Measurements from ENCODE around the gene PLXNA2. TPM values are rescaled to one million over a fixed set of nuclear protein-coding genes. Genes with fewer than 3 reads are reported as not detected.

PLXNA2 gene
- total RNA-seq, 1 donor from 2014 or later, result 0.44 TPM

GRCh38 chr1:208149776-208150514 is 94.2 kb downstream of the PLXNA2 start:
- intact Hi-C loops (cut with micrococcal nuclease), result no loop called here

GRCh38 chr1:208149213-208149612 is 95.0 kb downstream of the PLXNA2 start:
- intact Hi-C loops (cut with micrococcal nuclease), result no loop called here

DNA sequence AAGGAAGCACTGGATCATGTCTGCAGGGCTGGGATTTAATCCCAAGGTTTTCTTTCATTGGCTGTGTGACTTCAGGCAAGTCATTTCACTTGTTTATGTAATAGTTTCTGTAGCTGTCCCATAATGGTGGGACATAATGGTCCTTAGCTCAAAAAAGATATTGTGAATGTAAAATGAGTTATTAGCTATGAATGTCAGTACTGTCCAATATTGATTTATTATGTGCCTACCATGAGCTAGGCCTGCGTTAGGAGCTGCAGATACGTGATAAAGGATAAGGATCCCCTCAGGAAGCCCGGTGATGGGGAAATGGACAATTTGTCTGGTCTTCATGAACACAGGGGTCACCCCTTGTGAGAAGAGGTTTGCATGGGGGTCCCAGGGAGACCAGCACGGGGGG is 95.8 kb downstream of the PLXNA2 start:
- intact Hi-C loops (cut with micrococcal nuclease), result no loop called here

GRCh38 chr1:208146650-208147049 is 97.5 kb downstream of the PLXNA2 start:
- intact Hi-C loops (cut with micrococcal nuclease), result no loop called here

DNA sequence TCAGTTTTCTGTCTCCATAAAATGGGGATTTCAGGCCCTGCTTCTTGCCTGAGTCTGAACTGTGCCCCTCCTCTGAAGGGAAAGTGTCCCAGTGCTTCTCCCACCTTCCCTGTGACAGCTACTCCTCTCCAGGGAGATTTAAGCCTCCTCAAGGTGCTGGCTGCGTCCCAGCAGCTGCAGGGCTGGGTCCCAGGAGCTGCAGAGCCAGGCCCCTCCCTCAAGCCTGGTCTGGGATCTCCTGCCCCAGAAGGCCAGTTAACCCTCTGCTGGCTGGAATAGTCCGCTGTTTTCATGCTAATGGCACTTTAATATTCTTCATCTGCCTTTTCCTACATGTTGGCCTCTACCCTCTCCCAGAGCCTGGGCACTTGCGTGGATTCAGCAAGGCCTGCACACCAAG is 99.0 kb downstream of the PLXNA2 start:
- intact Hi-C loops (cut with micrococcal nuclease), result no loop called here

DNA sequence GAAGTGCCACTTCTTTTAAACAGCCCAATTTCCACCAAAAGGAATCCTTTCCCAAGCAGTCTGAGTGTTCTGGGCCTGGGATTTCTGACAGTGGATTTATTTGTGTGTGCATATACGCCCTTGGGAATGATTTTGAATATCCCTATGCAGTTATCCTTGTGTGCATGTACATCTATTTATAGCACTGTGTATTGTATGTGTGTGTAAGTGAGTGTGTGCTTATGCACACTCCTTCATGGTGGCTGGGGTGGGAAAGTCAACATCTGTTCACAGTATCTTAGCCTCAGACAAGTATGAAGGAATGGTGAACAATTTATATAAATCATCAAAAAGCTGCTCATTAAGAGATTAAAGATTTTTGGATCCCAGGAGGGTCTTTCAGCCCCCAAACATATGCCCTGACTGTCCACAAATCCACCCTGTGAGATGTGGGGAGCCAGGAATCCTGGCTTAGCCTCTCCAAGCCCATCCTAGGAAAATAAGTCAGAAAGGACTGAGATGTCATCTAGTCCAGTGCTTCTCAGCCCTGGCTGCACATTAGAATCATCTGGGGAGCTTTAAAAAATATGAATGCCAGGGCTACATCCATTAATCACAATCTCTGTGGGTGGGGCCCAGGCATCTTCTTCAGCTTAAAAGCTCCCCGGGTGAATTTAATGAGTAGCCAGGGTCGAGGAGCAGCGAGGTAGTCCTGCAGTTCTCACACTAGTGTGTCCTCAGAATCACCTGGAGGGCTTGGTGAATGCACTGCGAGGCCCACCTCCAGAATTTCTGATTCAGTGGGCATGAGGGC is 101.4 kb downstream of the PLXNA2 start:
- intact Hi-C loops (cut with micrococcal nuclease), result no loop called here

DNA sequence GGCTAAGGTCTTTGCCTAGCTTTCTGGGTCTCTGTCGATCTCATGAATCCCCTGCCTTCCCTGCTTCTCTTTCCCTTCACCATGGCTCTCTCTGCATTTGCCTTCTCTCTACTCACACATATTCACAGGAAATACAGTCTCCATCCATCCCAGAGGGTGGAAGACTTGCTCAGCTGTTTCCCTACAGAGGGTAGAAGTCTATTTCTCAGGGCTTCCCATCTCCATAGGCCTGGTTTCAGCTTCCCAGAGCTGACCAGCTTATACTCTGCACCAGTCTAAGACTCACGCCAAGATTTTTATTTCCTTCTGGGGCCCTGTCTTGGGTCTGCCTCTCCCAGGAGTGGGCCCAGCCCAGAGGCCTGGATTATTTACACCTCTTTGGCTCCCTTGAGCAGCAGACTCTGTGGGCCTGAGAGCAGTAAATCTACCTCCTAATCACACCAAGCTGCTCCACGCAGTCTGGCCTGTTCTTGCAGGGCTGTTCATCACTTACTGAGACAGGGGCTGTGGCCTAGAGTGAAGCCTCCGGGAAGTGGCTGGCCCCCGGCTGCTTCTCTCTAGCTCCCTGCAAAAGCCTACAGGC is 102.5 kb downstream of the PLXNA2 start:
- intact Hi-C loops (cut with micrococcal nuclease), result no loop called here

DNA sequence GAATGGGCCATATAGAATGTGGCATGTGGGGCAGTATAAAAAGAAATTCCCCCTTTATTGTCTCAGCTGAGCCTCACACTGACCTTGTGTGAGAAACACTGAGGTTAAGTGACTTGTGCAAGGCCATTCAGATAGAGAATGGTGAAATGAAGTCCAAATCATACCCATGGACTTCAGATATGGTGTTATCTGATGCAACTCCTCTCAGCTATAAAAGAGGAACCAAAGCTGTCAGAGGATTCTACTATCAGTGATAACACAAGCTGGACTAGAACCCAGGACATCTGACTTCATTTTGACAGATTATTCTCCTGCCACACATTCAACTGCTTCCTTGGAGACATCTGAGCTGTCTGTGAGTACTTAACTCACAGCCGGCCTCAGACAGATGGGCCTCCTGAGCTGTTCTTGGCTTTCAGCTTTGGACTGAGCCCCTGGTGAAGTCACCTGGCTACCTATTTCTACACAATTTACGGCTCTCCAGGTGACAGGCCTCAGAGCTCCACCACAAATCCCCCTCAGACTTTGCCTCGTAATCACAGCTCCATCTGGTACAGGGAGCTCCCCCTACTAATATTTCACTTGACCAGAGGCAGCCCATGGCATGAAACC is 104.6 kb downstream of the PLXNA2 start:
- intact Hi-C loops (cut with micrococcal nuclease), result no loop called here

DNA sequence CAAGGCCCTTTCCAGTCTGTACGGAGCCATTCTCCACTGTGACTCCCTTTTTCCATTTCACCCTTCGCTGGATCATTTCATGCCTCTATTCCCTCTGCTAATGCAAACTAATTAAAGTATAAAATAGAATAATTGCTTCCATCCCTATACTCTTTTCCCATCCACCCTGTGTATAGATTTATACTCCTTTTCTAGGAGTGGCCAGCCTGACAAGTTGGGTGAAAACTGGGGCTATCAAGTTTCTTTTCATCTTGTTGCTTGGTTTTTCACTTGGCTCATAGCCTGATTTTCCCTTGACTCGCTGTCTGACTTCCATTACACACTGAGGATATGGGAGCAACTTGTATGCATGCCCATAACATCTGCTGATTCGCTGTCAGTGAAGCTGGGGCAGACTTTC is 107.0 kb downstream of the PLXNA2 start:
- intact Hi-C loops (cut with micrococcal nuclease), result no loop called here

GRCh38 chr1:208136459-208137182 is 107.6 kb downstream of the PLXNA2 start:
- intact Hi-C loops (cut with micrococcal nuclease), result no loop called here

DNA sequence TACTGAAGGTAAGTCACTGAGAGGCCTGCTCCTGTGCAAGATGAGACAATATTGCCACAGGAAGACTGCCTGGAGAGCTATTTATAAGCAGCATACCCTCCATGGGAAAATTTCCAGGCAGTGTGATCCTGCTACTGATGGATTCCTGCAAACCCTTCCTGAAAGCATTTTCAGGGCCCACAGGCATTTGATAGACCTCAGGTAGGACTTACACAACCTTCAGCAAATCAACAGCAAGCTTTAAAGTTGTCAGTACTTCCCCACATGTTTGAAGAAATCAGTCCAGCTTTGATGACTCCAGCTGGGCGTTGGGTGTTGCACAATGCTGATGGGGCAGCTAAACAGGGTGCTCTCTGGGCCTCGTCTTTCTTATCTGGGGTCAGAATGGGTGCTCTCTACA is 108.8 kb downstream of the PLXNA2 start:
- intact Hi-C loops (cut with micrococcal nuclease), result no loop called here

DNA sequence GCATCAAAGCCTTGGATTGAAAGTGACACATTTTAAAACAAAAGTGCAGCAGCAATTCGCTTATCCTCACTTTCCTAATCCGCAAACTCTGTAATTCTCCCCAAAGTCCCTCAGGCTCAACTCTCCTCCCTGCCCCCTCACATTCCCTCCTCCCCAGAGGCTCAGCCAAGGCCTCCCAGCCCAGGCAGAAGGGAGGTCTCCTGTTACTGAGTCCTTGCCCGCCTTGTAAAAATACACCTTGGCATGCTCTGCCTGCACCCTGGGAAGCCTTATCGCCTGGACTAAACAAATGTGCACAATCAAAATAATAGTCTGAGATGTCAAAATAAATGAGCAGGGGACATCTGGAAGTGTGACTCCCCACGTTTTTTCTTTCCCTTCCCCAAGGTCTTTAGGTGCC is 109.7 kb downstream of the PLXNA2 start:
- intact Hi-C loops (cut with micrococcal nuclease), result no loop called here

DNA sequence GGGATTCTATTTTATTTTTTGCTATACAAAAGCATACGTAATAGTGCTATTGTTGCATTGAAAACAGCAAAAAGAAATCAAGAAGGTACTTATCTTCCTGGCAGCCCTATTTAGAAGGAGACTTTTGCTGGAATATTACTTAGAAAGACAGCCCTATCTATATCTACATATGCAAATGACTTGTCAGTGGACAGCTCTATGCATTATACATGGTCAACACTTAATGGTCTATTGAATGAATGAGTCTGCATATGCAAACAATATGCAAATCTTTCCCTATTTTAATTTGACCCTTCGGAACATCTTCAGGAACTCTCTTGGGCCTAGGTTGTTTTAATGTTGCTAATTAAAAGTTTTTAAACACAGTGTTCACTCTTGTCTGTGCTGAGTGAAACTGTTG is 110.8 kb downstream of the PLXNA2 start:
- intact Hi-C loops (cut with micrococcal nuclease), result no loop called here

GRCh38 chr1:208132287-208132882 is 111.8 kb downstream of the PLXNA2 start:
- intact Hi-C loops (cut with micrococcal nuclease), result loop anchor here (1.0 kb wide), 1 partner anchor 113 kb away; no protein-coding TSS in a partner anchor

GRCh38 chr1:208131621-208132286 is 112.4 kb downstream of the PLXNA2 start:
- intact Hi-C loops (cut with micrococcal nuclease), result loop anchor here (1.0 kb wide), 1 partner anchor 114 kb away; no protein-coding TSS in a partner anchor

GRCh38 chr1:208129487-208129886 is 114.7 kb downstream of the PLXNA2 start:
- intact Hi-C loops (cut with micrococcal nuclease), result no loop called here

- intact Hi-C loops (cut with micrococcal nuclease), result no loop called here
Measured at GRCh38 chr1:208129060-208129459, 115.1 kb downstream of the PLXNA2 start.

DNA sequence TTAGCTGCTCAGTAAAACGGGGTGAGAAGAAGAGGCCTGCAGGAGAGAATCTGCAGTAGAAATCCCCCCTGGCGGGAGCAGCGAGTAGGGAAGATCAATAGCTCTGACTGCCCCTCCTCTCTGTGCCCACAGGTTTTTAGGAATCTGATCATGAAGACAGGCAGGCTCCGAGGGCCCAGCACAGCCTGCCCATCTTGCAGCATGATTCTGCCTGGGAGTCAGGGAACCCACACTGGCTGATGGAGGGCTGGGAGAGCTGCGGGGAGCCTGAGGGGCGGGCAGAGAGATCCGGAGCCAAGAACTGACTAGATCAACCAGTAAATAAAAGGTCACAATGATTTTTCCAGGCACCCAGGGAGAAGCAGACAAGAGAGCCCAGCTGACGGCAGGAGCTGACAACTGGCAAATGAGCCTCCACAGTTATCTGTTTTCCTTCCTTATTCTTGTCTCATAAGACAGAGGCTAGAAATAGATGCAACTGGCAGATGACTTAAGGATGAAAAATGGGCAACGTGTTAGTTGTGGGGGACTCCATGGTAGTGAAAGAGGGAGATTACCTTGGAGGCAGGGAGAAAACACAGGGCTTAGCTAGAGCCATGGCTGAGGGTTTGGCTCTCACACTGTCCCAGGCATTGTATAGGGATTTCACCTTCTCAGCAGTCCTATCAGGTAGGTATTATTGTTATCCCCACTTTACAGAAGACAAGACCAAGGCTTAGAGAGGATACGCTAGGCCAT is 116.2 kb downstream of the PLXNA2 start:
- intact Hi-C loops (cut with micrococcal nuclease), result no loop called here

DNA sequence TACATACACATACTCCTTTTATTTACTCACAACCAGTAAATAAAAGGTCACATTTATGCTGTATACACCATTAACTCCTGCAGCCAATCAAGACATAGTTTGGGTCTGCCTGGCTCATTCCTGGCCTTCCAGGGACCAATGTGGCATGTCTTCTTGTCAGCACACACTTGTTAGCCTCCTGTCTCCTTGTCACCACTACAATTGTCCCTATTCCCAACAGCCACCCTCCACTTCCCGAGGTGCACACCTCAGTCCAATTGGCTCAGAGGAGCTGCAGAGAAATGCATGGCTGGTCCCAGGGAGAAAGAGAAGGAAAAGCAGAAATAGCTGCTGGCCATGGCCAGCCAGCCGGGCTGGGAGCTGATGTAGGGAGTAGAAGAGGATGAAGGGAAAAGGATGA is 116.9 kb downstream of the PLXNA2 start:
- intact Hi-C loops (cut with micrococcal nuclease), result no loop called here

DNA sequence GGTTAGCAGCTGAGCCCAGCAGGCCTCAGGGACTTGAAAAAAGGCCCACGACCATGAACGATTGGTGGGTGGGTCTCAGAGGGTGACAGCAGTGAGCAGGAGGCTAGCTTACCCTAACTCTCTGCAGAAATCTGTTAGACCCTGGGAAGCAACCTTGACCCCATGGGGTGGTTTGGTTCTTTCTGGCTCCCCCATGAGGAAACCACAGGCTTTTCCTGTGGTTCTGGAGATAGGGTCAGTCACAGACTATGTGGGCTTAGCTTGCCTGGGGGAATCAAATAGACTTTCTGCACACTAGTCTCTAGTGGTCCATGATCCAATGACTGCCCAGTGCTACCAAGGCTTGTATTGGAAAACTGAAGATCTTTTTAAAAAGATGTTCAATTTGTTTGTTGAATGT is 118.1 kb downstream of the PLXNA2 start:
- intact Hi-C loops (cut with micrococcal nuclease), result no loop called here

All from T-helper 1 cell treated with Interleukin-12 subunit alpha and Interleukin-12 subunit beta and Interleukin-4 antibody, amounts not matched to agents 30 ng/mL and 1 ng/mL, for 36 hours (primary cell).